Stimulated activated CD8-positive, alpha-beta memory T cell treated with anti-CD3 and anti-CD28 coated beads, Interleukin-4, amount 100 ng/mL, for 1 hour (primary cell): ENCODE data around the gene CARS1.

Experiments
- DNase-seq, 2 donors: peaks; one replicate each; pipeline ENCODE4 v3.0.0-alpha.2; 2020; ENCODE audit warnings: low read depth in 2 of 2, low spot score in 1 of 2

Gene CARS1

GRCh38 chr11:2963112-2963754 lies 94.0 kb downstream of the CARS1 start:
- DNase-seq, result no peak

GRCh38 chr11:2961080-2961479 lies 96.1 kb downstream of the CARS1 start:
- no peak for DNase-seq

GRCh38 chr11:2960139-2960538 lies 97.1 kb downstream of the CARS1 start:
- DNase-seq, result no peak

GRCh38 chr11:2958251-2958650 lies 99.0 kb downstream of the CARS1 start:
- DNase-seq, result no peak

- no peak for DNase-seq
Observed at GRCh38 chr11:2955906-2956476, 101.2 kb downstream of the CARS1 start.

GRCh38 chr11:2954263-2954662 lies 103.0 kb downstream of the CARS1 start:
- no peak for DNase-seq

- no peak for DNase-seq
Observed at GRCh38 chr11:2952290-2952689, 104.9 kb downstream of the CARS1 start.

GRCh38 chr11:2951231-2952110 lies 105.8 kb downstream of the CARS1 start:
- DNase-seq, result no peak
